ENCODE measurements around the gene RGS17. TPM values are rescaled to one million over a fixed set of nuclear protein-coding genes. Genes with fewer than 3 reads are reported as not detected.

RGS17 gene
- total and polyA plus RNA-seq, 2 of the 13 experiments (the other 11 are each of a cell fraction or from before 2014, with no cell fraction given) = 0.04 TPM; not detected in 1

DNA sequence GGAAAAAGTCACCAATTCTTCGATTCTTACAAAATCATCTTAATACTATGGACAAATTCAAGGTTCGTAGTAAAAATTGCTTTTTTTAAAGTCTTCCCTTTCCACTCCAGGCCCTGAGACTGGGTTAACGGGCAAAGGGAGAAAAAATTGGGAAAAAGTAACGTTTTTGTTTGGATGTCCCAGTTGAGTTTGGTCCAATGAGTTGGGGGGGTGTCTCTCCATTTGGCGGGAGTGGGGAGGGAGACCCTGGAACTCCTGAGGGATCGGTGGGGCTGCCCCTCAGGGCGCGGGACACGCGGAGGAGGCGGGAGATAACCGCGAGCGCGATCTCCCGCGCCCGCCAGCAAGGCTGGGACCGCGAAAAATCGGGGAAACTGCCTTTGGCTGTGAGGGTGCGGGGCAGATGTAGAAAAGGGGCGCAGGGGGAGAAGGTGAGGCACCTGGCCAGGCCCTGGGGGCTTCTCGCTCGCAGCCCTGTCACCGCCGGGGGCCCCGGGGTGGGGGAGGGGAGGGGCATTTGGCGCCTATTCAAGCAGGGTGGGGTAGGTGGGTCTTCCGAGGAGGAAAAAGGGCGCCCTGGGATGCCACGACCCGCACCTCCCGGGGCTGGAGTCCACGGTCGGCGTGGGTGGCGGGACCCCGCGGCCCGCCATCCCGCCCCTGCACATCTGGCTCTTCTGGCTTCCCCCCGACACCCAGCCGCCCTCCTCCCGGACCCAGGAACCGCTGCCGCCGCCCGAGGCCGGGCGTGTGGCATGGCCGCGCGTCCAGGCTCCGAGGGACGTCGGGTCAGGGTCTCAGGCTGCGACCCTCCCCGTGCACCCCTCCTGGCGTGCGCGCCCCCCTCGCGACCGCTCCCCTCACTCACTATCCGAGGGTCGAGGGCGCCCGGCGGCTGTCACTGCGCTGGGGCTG, 148.8 kb downstream of the RGS17 start (continued):
- TF ChIP-seq, protein P1, sequence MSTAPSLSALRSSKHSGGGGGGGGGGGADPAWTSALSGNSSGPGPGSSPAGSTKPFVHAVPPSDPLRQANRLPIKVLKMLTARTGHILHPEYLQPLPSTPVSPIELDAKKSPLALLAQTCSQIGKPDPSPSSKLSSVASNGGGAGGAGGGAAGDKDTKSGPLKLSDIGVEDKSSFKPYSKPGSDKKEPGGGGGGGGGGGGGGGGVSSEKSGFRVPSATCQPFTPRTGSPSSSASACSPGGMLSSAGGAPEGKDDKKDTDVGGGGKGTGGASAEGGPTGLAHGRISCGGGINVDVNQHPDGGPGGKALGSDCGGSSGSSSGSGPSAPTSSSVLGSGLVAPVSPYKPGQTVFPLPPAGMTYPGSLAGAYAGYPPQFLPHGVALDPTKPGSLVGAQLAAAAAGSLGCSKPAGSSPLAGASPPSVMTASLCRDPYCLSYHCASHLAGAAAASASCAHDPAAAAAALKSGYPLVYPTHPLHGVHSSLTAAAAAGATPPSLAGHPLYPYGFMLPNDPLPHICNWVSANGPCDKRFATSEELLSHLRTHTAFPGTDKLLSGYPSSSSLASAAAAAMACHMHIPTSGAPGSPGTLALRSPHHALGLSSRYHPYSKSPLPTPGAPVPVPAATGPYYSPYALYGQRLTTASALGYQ (CRISPR knock-in tag; IDR thresholded peaks at IDR 0.05) = no peak
- no peak for TF ChIP-seq ZC3H4 (CRISPR knock-in tag; IDR thresholded peaks at IDR 0.05; ENCODE audit: borderline replicate concordance)
- no peak for TF ChIP-seq ZNF672 (CRISPR knock-in tag; IDR thresholded peaks at IDR 0.05)
- TF ChIP-seq KLF15 (CRISPR knock-in tag; IDR thresholded peaks at IDR 0.05; ENCODE audit: borderline replicate concordance) = no peak
- TF ChIP-seq ZBTB38 (CRISPR knock-in tag; IDR thresholded peaks at IDR 0.05) = no peak
- no peak for TF ChIP-seq EED (CRISPR knock-in tag; IDR thresholded peaks at IDR 0.05)
- TF ChIP-seq ATF7-NPFF (CRISPR knock-in tag; IDR thresholded peaks at IDR 0.05; ENCODE audit: low read depth) = no peak
- TF ChIP-seq KLF6 (CRISPR knock-in tag; IDR thresholded peaks at IDR 0.05) = no peak
- TF ChIP-seq ZFP36 (IDR thresholded peaks at IDR 0.05; ENCODE audit: borderline replicate concordance, low read depth, low read length, partially characterized antibody) = no peak
- no peak for TF ChIP-seq SCMH1 (CRISPR knock-in tag; IDR thresholded peaks at IDR 0.05; ENCODE audit: borderline replicate concordance)
- TF ChIP-seq, protein P2, sequence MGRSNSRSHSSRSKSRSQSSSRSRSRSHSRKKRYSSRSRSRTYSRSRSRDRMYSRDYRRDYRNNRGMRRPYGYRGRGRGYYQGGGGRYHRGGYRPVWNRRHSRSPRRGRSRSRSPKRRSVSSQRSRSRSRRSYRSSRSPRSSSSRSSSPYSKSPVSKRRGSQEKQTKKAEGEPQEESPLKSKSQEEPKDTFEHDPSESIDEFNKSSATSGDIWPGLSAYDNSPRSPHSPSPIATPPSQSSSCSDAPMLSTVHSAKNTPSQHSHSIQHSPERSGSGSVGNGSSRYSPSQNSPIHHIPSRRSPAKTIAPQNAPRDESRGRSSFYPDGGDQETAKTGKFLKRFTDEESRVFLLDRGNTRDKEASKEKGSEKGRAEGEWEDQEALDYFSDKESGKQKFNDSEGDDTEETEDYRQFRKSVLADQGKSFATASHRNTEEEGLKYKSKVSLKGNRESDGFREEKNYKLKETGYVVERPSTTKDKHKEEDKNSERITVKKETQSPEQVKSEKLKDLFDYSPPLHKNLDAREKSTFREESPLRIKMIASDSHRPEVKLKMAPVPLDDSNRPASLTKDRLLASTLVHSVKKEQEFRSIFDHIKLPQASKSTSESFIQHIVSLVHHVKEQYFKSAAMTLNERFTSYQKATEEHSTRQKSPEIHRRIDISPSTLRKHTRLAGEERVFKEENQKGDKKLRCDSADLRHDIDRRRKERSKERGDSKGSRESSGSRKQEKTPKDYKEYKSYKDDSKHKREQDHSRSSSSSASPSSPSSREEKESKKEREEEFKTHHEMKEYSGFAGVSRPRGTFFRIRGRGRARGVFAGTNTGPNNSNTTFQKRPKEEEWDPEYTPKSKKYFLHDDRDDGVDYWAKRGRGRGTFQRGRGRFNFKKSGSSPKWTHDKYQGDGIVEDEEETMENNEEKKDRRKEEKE (IDR thresholded peaks at IDR 0.05) = no peak
- TF ChIP-seq ZNF790 (CRISPR knock-in tag; IDR thresholded peaks at IDR 0.05; ENCODE audit: borderline replicate concordance) = no peak
- no peak for TF ChIP-seq SMAD9 (CRISPR knock-in tag; IDR thresholded peaks at IDR 0.05)
- no peak for TF ChIP-seq KDM2A (CRISPR knock-in tag; IDR thresholded peaks at IDR 0.05; ENCODE audit: borderline replicate concordance, low read depth)
- TF ChIP-seq FOXP1 (IDR thresholded peaks at IDR 0.05) = no peak
- no peak for TF ChIP-seq FOXP1 (CRISPR knock-in tag; IDR thresholded peaks at IDR 0.05)
- TF ChIP-seq, protein P3, sequence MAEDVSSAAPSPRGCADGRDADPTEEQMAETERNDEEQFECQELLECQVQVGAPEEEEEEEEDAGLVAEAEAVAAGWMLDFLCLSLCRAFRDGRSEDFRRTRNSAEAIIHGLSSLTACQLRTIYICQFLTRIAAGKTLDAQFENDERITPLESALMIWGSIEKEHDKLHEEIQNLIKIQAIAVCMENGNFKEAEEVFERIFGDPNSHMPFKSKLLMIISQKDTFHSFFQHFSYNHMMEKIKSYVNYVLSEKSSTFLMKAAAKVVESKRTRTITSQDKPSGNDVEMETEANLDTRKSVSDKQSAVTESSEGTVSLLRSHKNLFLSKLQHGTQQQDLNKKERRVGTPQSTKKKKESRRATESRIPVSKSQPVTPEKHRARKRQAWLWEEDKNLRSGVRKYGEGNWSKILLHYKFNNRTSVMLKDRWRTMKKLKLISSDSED (CRISPR knock-in tag; IDR thresholded peaks at IDR 0.05) = no peak
- no peak for TF ChIP-seq NFRKB (IDR thresholded peaks at IDR 0.05)
- no peak for TF ChIP-seq KAT2B (IDR thresholded peaks at IDR 0.05; ENCODE audit: borderline replicate concordance, low read depth, low read length)
- TF ChIP-seq ZFP36L2 (CRISPR knock-in tag; IDR thresholded peaks at IDR 0.05) = no peak
- no peak; the same call in 1 of the 2 replicates for TF ChIP-seq ZNF354B (CRISPR knock-in tag; IDR thresholded peaks at IDR 0.05)
- no peak for TF ChIP-seq THYN1 (CRISPR knock-in tag; IDR thresholded peaks at IDR 0.05; ENCODE audit: borderline replicate concordance, low read depth)
- peak; percentile 3 for TF ChIP-seq YY1 (IDR thresholded peaks at IDR 0.05; ENCODE audit: insufficient read depth, insufficient replicate concordance, low read depth, low read length)
- TF ChIP-seq, protein P4, sequence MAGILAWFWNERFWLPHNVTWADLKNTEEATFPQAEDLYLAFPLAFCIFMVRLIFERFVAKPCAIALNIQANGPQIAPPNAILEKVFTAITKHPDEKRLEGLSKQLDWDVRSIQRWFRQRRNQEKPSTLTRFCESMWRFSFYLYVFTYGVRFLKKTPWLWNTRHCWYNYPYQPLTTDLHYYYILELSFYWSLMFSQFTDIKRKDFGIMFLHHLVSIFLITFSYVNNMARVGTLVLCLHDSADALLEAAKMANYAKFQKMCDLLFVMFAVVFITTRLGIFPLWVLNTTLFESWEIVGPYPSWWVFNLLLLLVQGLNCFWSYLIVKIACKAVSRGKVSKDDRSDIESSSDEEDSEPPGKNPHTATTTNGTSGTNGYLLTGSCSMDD (CRISPR knock-in tag; IDR thresholded peaks at IDR 0.05) = 0 out of 2 replicates have a peak, but pooled peaks have one; percentile 59
